C4-2B (cell line): ENCODE data around the gene BPI.

Source experiments
- H3K27ac ChIP-seq: fragments of 450-650 bp; 2 replicates; pipeline ENCODE4 v1.5.1; 2017
- ZFX ChIP-seq: fragments of 450-650 bp; IDR thresholded peaks from 2 replicates; pipeline ENCODE4 v1.6.1; 2017
- TF ChIP-seq, protein P1 (sequence below): fragments of 450-650 bp; conservative IDR thresholded peaks from 2 replicates; pipeline ENCODE4 v1.5.1; 2017; ENCODE audit warnings: mild to moderate bottlenecking

The BPI gene

DNA sequence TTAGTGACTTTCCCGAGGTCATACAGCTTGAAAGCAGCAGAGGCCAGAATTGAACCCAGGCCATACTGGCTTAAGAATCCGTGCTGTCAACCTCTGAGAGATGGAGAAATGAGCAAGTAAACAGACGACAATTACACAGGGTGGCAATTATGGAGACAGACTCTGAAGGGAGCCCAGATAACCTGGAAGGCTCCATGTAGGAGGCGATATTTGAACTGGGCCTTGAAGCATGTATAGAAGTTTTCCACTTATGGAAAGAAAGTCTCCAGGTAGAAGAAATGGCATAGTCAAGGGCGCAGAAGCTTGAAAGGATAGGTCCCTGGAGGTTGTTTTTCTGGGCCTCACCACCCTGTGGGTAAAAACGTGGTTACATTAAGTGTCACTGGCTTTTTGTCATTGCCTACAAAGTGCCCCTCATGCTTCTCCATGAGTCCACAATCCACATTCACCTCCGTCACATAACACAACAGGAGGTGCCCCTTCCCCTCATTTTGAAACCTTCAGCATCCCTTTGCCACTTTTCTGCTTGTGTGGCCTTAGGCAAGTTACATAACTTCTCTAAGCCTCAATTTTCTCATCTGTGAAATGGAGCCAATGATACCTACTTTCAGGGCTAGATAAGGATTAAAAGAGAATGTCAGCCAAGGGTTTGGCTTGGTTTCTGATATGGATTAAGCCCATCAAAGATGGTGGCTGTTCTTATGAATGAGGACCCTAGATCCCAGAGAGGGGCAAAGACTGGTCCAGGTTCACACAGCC, 5.9 kb upstream of the BPI start:
- H3K27ac ChIP-seq, result no peak overlapping the region
- TF ChIP-seq, protein P1, sequence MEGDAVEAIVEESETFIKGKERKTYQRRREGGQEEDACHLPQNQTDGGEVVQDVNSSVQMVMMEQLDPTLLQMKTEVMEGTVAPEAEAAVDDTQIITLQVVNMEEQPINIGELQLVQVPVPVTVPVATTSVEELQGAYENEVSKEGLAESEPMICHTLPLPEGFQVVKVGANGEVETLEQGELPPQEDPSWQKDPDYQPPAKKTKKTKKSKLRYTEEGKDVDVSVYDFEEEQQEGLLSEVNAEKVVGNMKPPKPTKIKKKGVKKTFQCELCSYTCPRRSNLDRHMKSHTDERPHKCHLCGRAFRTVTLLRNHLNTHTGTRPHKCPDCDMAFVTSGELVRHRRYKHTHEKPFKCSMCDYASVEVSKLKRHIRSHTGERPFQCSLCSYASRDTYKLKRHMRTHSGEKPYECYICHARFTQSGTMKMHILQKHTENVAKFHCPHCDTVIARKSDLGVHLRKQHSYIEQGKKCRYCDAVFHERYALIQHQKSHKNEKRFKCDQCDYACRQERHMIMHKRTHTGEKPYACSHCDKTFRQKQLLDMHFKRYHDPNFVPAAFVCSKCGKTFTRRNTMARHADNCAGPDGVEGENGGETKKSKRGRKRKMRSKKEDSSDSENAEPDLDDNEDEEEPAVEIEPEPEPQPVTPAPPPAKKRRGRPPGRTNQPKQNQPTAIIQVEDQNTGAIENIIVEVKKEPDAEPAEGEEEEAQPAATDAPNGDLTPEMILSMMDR, result no peak
- TF ChIP-seq ZFX, result no peak

DNA sequence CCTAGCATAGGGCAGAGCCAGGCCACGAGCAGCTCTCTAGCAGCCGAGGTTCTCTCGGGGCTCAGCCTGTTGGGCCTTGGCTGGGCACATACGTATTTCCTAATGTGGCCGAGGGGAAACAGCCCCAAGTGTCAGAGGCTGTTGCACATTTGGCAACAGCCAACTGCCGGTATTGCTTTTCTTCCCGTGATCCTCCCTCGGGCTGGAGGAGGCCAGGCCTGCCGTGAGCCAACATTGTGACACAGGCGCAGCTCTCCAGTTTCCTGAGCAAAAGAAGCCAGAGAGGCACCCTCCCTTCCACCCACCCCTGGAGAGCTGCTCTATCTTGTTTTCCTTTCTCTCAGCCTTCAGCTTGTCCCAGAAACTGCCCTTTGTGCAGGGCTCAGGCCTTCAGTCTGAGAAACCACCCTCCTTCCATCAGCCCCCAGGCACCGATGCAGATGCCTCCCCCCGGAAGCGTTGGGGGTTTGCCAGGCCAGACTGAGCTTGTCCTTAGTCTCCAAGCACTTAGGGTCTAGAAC, 5.1 kb upstream of the BPI start:
- no peak overlapping the region for H3K27ac ChIP-seq
- TF ChIP-seq, protein P1, result no peak
- TF ChIP-seq ZFX, result no peak

DNA sequence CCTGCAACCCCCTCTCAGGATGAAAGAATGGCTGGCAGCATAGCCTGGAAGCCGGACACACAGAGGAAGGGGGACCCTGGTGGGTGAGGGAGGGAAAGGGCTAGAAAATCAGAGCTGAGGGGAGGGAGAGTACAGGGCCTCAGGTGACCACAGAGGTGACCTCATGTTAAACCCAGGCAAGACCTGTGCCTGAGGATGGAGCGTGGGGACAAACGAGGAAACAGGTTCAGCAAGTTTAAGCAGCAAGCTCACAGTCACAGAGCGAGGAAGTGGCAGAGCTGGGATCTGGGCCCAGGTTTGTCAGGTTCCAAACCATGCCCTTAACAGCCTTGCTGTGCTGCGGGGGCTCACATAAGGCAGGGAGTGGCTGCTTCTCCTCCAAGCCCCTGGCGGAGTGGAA, 4.0 kb upstream of the BPI start:
- H3K27ac ChIP-seq, result peak overlapping the region; percentile 83

DNA sequence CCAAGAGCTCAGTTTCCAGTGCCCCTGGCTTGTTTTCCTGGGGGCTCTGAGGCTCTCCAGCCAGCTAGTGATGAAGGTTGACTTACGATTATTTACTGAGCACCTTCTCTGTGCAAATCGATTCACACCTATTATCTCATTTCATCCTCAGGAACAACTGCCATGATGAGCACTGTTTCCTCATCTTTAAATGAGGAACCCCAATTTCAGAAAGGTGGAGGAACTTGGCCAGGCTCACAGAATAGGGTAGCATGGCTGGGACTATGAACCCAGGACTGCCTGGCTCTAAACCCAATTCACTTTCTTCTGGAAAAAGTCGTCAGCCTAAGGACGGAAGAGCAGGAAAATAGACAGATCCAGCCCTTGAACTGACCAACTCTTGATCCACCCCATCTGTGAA, 3.5 kb upstream of the BPI start:
- TF ChIP-seq ZFX, result no peak
- TF ChIP-seq, protein P1, result no peak
- H3K27ac ChIP-seq, result peak overlapping the region; percentile 83

More for the DNA sequence above, 4.0 kb upstream of the BPI start:
- TF ChIP-seq, protein P1, result no peak
- TF ChIP-seq ZFX, result no peak; the same call in 1 of the 2 replicates

DNA sequence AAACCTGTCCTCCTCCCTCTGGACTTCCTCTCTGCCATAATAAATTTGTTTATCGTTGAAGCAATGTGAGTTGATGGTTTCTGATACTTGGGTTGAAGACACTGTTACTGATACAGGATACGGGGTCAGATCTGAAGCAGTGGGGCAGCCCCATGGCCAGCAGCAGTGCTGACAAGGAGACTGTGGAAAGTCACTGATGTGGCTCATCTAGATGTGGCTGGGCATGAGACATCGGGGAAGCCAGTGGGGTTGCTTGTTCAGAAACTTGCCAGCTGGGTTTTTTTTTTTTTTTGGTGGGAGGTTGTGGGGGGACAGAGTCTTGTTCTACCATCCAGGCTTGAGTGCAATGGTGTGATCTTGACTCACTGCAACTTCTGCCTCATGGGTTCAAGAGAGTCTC, 2.6 kb upstream of the BPI start:
- TF ChIP-seq ZFX, result no peak
- TF ChIP-seq, protein P1, result no peak

DNA sequence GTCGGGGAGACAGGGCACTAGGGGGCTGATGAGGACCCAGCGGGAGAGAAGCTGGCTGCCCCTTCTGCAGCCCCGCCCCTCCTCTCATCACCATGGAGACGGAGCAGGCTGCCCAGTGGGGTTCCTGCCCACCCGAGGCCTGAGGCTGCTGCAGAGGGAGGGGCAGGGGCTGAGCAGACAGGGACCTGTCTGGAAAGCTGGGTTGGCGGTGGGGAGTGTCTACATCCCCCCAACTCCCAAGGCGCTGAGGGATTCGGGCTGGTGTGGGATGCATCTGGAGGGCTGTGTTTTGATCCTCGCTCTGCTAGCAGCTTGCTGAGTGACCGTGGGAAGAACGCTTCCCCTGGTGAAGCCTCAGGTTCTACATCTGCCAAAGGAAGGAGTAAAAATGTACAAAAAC, 1.2 kb upstream of the BPI start:
- TF ChIP-seq, protein P1, result no peak
- no peak for TF ChIP-seq ZFX
- no peak overlapping the region for H3K27ac ChIP-seq

More for the DNA sequence above, 2.6 kb upstream of the BPI start:
- no peak overlapping the region; the same call in 1 of the 2 replicates for H3K27ac ChIP-seq

DNA sequence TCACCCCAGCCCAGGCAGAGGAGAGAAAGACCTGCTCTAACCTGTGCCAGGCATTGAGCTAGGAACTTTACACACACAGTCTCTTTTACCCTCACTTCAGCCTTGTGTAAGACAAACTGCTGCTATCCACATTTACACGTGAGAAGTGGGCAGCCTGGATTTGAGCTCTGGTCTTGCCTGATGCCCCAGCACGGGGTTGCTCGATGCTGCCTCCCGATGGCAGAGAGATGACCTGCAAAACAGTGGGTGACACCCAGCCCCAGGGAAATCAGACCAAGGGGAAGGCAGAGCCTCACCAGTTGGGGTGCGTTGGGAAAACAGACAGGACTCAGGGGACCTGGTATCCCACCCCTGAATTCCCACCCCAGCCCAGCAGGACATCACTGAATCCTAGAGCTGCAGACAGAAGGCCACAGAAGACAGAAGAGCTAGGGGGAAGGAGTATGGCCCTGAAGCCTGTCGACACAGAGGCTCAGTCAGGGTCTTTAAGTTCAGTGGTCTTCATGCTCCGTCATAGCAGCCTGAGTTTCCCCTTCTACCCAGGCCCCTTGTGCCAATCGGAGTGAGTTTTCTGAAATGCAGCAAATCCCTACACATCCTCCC, 990 bp downstream of the BPI start:
- TF ChIP-seq, protein P1, result peak; percentile 70
- no peak for TF ChIP-seq ZFX
- no peak overlapping the region for H3K27ac ChIP-seq
